Aorta (tissue), 5 donors: ENCODE measurements around the gene SPATC1L. TPM values are rescaled to one million over a fixed set of nuclear protein-coding genes. Genes with fewer than 3 reads are reported as not detected.
"Not testable (repeated sequence)": the region's sequence is repeated elsewhere in the genome, so short reads cannot be mapped to it uniquely, and the experiment has no call there.

Source experiments
- ATAC-seq: fragments of 200-7000 bp; cut with Tn5 transposase; one replicate; pipeline ENCODE4 v1.9.1; 2022; ENCODE audit warnings: moderate library complexity; ENCODE audit not compliant: low FRiP score
- DNase-seq, 2 donors: peaks; one replicate each; pipeline ENCODE4 v3.0.0-alpha.2; 2020
- H3K27ac ChIP-seq, 2 donors: one replicate each; pipeline ENCODE4 v1.5.1; 2013; ENCODE audit warnings: low read length in 2 of 2, mild to moderate bottlenecking in 2 of 2, moderate library complexity in 2 of 2, control low read depth in 1 of 2, inconsistent platforms in 1 of 2, low read depth in 1 of 2
- H3K27me3 ChIP-seq, 2 donors: one replicate each; pipeline ENCODE4 v1.6.1; 2013; ENCODE audit warnings: control low read depth in 1 of 2, low read length in 1 of 2, mild to moderate bottlenecking in 1 of 2, moderate library complexity in 1 of 2; ENCODE audit not compliant: insufficient read depth in 2 of 2, control insufficient read depth in 1 of 2
- H3K36me3 ChIP-seq, 2 donors: one replicate each; pipeline ENCODE4 v1.6.1; 2013; ENCODE audit warnings: control low read depth in 1 of 2, low read length in 1 of 2, mild to moderate bottlenecking in 1 of 2; ENCODE audit not compliant: insufficient read depth in 2 of 2, control insufficient read depth in 1 of 2
- H3K4me1 ChIP-seq, 2 donors: one replicate each; pipeline ENCODE4 v1.6.1; 2013; ENCODE audit warnings: low read length in 2 of 2, control low read depth in 1 of 2, mild to moderate bottlenecking in 1 of 2, moderate library complexity in 1 of 2; ENCODE audit not compliant: insufficient read depth in 2 of 2, control insufficient read depth in 1 of 2
- H3K4me3 ChIP-seq, 2 donors: one replicate each; pipeline ENCODE4 v1.5.1; 2013; ENCODE audit warnings: low read length in 2 of 2, control low read depth in 1 of 2, mild to moderate bottlenecking in 1 of 2
- H3K9me3 ChIP-seq: one replicate; pipeline ENCODE4 v1.6.1; 2013; ENCODE audit warnings: mild to moderate bottlenecking, low read length; ENCODE audit not compliant: control insufficient read depth
- WGBS, 2 donors: extraction: QIAGEN DNeasy Blood & Tissue Kit; methylation state at CpG; one replicate each; pipeline ENCODE4 v1.1.7; 2013; 5-methylcytosine and 5-hydroxymethylcytosine counted together
- intact Hi-C, 2 donors: fragments of 100-400 bp; cut with DNase I; formaldehyde crosslinking; loops; one replicate each; pipeline versions ENCODE4 v1.14.2 to v1.15.0; 2022
- polyA plus RNA-seq, 2 donors: library from polyadenylated mRNA; stranded (reverse); fragments of 200-250 nt; gene quantifications; one replicate each; pipeline ENCODE4 v1.2.3, GENCODE V29; 2013
- total RNA-seq, 2 donors: library from RNA; stranded (reverse); fragmentation: NEBNext Ultra II Directional; extraction: Animal tissue kit (Norgen Biotek cat#: 25700); gene quantifications; one replicate each; pipeline ENCODE4 v1.2.1, GENCODE V29; 2021
- donor health status: healthy with polysubstance abuse.
- donor health status: Bipolar disorder and iron deficiency.
- donor health status: DM: no; HTN: no; CAD: no.
- donor health status: DM: no; HTN: no; CAD: no.
- donor health status: DM: yes; HTN: yes; CAD: no.

The SPATC1L gene
- total and polyA plus RNA-seq, 4 donors = 2.4 to 47.9 (median 8.8) TPM

- Histone ChIP-seq H3K4me3 (no peak overlapping the region), H3K9me3 (no peaks in the 10 kb centered on the region), H3K4me1 (no peaks in the 10 kb centered on the region), H3K27ac (no peak overlapping the region), H3K36me3 (no peaks in the 10 kb centered on the region), H3K27me3 (no peaks in the 10 kb centered on the region)
- WGBS, 2 donors = 78 to 80% methylated on average over 14 of the region's 14 CpGs
- intact Hi-C loops = no loop called here
- peak; percentile 34 to 41 for DNase-seq
- no peak for ATAC-seq
Observed at GRCh38 chr21:46146856-46147255, 37.4 kb downstream of the SPATC1L start.

- intact Hi-C loops = no loop called here
- H3K36me3 ChIP-seq = no peaks in the 10 kb centered on the region
- DNase-seq (peak; percentile 40 to 73), ATAC-seq (no peak)
- H3K4me1 ChIP-seq = no peaks in the 10 kb centered on the region
- no peaks in the 10 kb centered on the region for H3K27me3 ChIP-seq
- H3K4me3 ChIP-seq = no peak overlapping the region
- H3K27ac ChIP-seq = no peak overlapping the region
- H3K9me3 ChIP-seq = no peaks in the 10 kb centered on the region
- 90 to 92% methylated on average over 46 to 60 of the region's 60 CpGs for WGBS, 2 donors
Observed at GRCh38 chr21:46145840-46146691, 38.2 kb downstream of the SPATC1L start.

- Histone ChIP-seq H3K4me3 (no peak overlapping the region), H3K9me3 (no peaks in the 10 kb centered on the region), H3K36me3 (no peaks in the 10 kb centered on the region), H3K27ac (no peak overlapping the region), H3K4me1 (no peaks in the 10 kb centered on the region), H3K27me3 (no peaks in the 10 kb centered on the region)
- ATAC-seq = no peak
- intact Hi-C loops = no loop called here
- peak; percentile 46 to 75 for DNase-seq
- WGBS, 2 donors = 93 to 94% methylated on average over 39 to 51 of the region's 51 CpGs
Observed at GRCh38 chr21:46145159-46145839, 39.0 kb downstream of the SPATC1L start.

- Histone ChIP-seq H3K36me3 (no peaks in the 10 kb centered on the region), H3K27ac (no peak overlapping the region), H3K4me1 (no peaks in the 10 kb centered on the region), H3K9me3 (no peaks in the 10 kb centered on the region), H3K27me3 (no peaks in the 10 kb centered on the region), H3K4me3 (no peak overlapping the region)
- DNase-seq (no peak), ATAC-seq (no peak)
- 66 to 67% methylated on average over 3 to 4 of the region's 4 CpGs for WGBS, 2 donors
- intact Hi-C loops = no loop called here
Observed at GRCh38 chr21:46144464-46145070, 39.7 kb downstream of the SPATC1L start.

- WGBS, 2 donors = 81 to 82% methylated on average over 21 of the region's 21 CpGs
- no peak overlapping the region for H3K4me3 ChIP-seq
- H3K9me3 ChIP-seq = no peaks in the 10 kb centered on the region
- no peak overlapping the region for H3K27ac ChIP-seq
- no peaks in the 10 kb centered on the region for H3K36me3 ChIP-seq
- intact Hi-C loops = no loop called here
- H3K4me1 ChIP-seq = no peaks in the 10 kb centered on the region
- H3K27me3 ChIP-seq = no peaks in the 10 kb centered on the region
- DNase-seq = peak; percentile 29 to 57
- no peak for ATAC-seq
Observed at GRCh38 chr21:46142582-46143473, 41.4 kb downstream of the SPATC1L start.

- WGBS, 2 donors = 93% methylated on average over 45 of the region's 45 CpGs
- ATAC-seq (no peak), DNase-seq (peak in 1 of 2 donors; percentile 77)
- Histone ChIP-seq H3K27me3 (no peaks in the 10 kb centered on the region), H3K9me3 (no peaks in the 10 kb centered on the region), H3K4me1 (no peaks in the 10 kb centered on the region), H3K4me3 (no peak overlapping the region), H3K27ac (no peak overlapping the region), H3K36me3 (no peaks in the 10 kb centered on the region)
- intact Hi-C loops = no loop called here
Observed at GRCh38 chr21:46141767-46142581, 42.3 kb downstream of the SPATC1L start.

- H3K4me1 ChIP-seq, ATAC-seq, H3K36me3 ChIP-seq, DNase-seq, H3K27ac ChIP-seq, H3K9me3 ChIP-seq, H3K27me3 ChIP-seq, H3K4me3 ChIP-seq, intact Hi-C loops: not testable (repeated sequence)
- 52 to 58% methylated on average over 29 of the region's 29 CpGs for whole genome bisulfite sequencing, 2 donors
Observed at GRCh38 chr21:46140352-46141003, 43.8 kb downstream of the SPATC1L start.
